DMS153 (cell line): ENCODE measurements around the gene DNM3.

ENCODE experiments used
- DNase-seq: peaks from one replicate; lab custom pipeline; 2025; lab: John Stamatoyannopoulos, UW

DNM3 gene

GRCh38 chr1:172238965-172239364 is 397.7 kb downstream of the DNM3 start:
- DNase-seq = no peak

DNA sequence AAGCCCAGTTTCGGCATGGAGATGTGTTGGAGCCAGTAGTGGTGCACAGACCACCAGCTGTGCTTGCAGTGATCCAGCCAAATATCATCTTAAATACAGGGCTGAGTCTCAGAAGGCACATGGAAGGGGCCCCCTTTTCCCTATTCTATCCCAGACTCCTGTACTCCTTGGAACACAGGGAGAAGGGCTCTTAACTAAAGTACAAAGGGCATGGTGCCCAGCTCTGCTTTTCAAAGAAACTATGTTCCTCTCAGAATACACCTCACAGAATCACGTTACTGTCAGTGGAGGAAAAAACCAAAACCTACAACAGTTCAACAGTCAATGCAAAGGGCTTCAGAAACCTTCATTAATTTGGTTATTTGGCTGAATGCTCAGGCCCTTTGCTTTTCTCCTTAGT is 398.6 kb downstream of the DNM3 start:
- DNase-seq = no peak

GRCh38 chr1:172241540-172241939 is 400.2 kb downstream of the DNM3 start:
- DNase-seq = no peak

- DNase-seq = no peak
Observed at GRCh38 chr1:172244865-172245264, 403.6 kb downstream of the DNM3 start.

GRCh38 chr1:172245788-172246187 is 404.5 kb downstream of the DNM3 start:
- no peak for DNase-seq

DNA sequence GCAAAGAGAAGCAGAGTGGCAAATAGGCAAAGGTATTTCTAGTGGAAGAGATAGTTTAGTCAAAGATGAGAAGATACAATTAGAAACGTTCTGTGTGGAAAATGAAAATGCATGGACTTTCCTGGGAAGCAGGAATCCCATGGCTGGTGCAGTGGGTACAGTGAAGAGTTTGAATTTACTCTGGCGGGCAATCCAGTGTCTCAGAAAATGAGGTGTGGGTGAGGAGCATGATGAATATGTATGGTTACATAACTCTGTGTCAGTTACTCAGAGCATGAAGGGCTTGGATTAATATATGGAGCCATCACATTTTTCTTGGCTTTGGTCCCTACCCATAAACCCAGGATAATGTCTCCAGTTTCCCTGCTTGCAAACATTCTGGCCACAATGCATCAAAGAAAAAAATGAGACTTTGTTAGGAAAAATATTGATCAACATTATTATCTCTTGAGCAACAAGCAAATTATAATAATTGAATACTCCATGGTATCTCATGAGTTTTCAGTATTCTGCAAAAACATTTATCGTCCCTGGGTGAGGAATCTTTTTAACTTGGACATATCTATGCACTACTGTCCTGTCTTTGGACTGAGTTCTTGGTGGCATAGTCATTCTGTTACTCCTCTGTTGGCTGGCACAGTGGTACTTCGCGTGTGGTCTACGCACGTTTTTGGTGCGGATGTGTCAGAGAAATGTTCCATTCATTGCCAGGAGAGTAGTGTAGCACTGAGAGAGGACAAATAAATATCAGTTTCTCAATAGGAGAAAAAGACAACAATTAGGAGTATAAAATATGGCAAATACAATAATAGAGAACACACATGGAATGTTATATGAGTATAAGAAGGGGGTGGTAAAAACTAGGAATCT is 405.5 kb downstream of the DNM3 start:
- DNase-seq = no peak

GRCh38 chr1:172251486-172251885 is 410.2 kb downstream of the DNM3 start:
- no peak for DNase-seq

GRCh38 chr1:172252321-172252720 is 411.0 kb downstream of the DNM3 start:
- DNase-seq = no peak

- DNase-seq = no peak
Observed at GRCh38 chr1:172252958-172253357, 411.7 kb downstream of the DNM3 start.

GRCh38 chr1:172254521-172255222 is 413.4 kb downstream of the DNM3 start:
- no peak for DNase-seq

- DNase-seq = no peak
Observed at GRCh38 chr1:172255223-172255560, 413.9 kb downstream of the DNM3 start.

- no peak for DNase-seq
Observed at GRCh38 chr1:172265905-172266304, 424.6 kb downstream of the DNM3 start.

DNA sequence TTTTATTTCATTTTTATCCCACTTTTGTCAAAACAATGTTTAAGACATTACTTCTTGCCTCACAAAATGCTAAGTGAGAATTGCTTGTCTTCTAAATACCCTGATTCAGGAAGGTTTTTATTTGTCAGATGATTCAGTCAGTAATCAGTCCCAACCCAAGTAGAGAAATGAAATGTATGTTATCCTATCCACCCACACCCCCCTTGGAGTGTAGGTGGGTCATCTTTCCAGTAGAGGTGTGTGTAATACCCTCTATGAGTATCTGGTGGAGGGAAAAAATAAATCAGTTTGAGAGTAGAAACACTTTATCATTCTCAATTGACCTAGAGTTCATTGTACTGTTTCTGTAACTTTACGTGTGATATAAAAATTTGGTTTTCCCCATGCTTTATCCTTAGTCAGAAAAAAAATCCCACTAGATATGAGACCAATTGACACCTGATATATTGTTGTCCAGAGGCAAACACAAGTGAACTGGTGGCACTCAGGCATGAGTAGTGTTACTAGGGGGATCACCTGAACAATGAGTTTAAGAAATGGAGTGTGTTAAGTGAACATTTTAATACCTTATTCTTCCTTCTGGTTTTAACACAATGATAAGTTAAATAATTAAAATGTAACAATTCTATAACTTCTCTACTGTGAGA is 425.4 kb downstream of the DNM3 start:
- DNase-seq = no peak

- no peak for DNase-seq
Observed at GRCh38 chr1:172268237-172268636, 426.9 kb downstream of the DNM3 start.

- DNase-seq = no peak
Observed at GRCh38 chr1:172269084-172269483, 427.8 kb downstream of the DNM3 start.

- no peak for DNase-seq
Observed at GRCh38 chr1:172269644-172270043, 428.3 kb downstream of the DNM3 start.

DNA sequence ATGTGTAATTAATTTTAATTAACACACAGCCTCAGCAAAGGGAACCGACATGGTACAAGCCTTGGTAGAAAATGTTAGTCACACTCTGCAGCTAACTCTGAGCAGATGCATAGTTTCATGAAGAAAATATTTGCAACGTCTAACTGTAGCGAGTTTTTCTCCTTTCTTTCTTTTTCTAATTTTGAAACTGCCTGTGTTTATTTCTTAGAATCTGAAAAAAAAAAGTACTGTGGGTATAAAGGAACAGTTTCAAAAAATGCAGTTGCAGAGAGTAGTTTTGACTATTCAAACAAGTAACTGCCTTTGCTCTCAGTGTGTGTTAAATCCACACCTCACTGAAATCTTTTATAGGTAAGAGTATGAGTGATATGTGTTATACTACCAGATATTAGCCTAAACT is 429.3 kb downstream of the DNM3 start:
- DNase-seq = no peak

- DNase-seq = no peak
Observed at GRCh38 chr1:172272087-172272486, 430.8 kb downstream of the DNM3 start.

GRCh38 chr1:172273647-172274396 is 432.5 kb downstream of the DNM3 start:
- no peak for DNase-seq

GRCh38 chr1:172275478-172275877 is 434.2 kb downstream of the DNM3 start:
- no peak for DNase-seq

DNA sequence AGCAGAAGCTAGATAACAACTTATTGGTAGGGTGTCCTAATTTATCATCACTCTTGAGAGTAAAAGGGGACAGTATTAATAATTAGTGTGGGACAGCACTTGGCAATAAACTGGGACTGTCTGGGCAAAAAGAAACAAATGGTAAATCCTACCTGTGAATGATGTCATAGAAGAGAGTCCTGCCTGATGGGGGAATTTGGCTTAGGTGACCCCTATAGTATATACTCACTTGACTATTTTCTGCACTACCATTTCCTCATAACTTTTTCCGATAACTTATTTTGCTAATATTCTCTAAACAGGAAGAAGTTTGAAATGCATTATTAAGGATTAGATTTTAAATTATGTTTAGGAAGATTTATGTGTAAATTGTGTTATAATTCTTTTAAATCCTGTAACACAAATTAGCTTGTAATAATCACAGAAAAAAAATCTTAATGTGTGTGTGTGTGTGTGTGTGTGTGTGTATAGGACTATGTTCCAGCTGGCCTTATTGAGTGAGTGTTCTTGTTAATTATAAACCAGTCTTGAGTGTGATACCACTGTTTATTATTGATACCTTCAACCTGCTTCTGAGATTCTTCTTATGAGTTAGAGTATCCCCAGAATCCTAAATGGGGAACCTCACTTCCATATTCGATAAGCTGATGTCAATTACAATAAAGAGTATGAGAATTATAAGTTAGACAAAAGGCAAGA is 435.0 kb downstream of the DNM3 start:
- DNase-seq = no peak

GRCh38 chr1:172277275-172277674 is 436.0 kb downstream of the DNM3 start:
- DNase-seq = no peak
